HCT116 (cell line): ENCODE data around the gene DEPDC7. TPM values are rescaled to one million over a fixed set of nuclear protein-coding genes. Genes with fewer than 3 reads are reported as not detected.

Source experiments
- ATAC-seq: fragments of 200-7000 bp; cut with Tn5 transposase; 2 replicates; pipeline ENCODE4 v1.9.1; 2020; ENCODE audit warnings: mild to moderate bottlenecking, moderate library complexity
- BruUV-seq: library from RNA; stranded (reverse); fragments of 400-500 nt; replicated peaks from 2 replicates; lab custom pipeline; 2021; lab: Mats Ljungman, UMichigan
- CTCF ChIA-PET: fragments of 300-600 bp; sonication (Branson Sonifier 250); formaldehyde crosslinking; loops from one replicate; lab custom pipeline; 2021; ENCODE audit warnings: antibody characterized with exemption; lab: Charles Lee
- POLR2A ChIA-PET: fragments of 300-600, 350-600 bp; sonication (Branson Sonifier 250); formaldehyde crosslinking; loops from one replicate; lab custom pipeline; 2021; ENCODE audit warnings: antibody characterized with exemption; lab: Charles Lee
- RAD21 ChIA-PET, 2 experiments: fragments of 300-600 bp; sonication (Branson Sonifier 250); formaldehyde crosslinking; loops; one replicate each; lab custom pipeline; 2023; ENCODE audit warnings: low total read pairs in 2 of 2; ENCODE audit not compliant: uncharacterized antibody in 2 of 2, unreplicated experiment in 2 of 2, low non-redundant PET in 1 of 2; lab: Charles Lee
- DNase-seq: peaks from one replicate; pipeline ENCODE4 v3.0.0-alpha.2; 2010; ENCODE audit warnings: low read depth, low spot score
- H2AFZ ChIP-seq: fragments of 200-600 bp; shearing (Covaris generic), sonication (generic); 2 replicates; pipeline ENCODE4 v1.6.1; 2017; ENCODE audit warnings: low read depth, mixed run types, mixed read lengths, antibody characterized with exemption, low read length; ENCODE audit not compliant: poor library complexity, severe bottlenecking
- H3K27ac ChIP-seq: 2 replicates; pipeline ENCODE4 v1.5.1; 2012; ENCODE audit warnings: low read depth, low read length
- H3K27me3 ChIP-seq: fragments of 200-600 bp; sonication (generic); 2 replicates; pipeline ENCODE4 v1.6.1; 2016; ENCODE audit warnings: mixed run types, low read length, mixed read lengths; ENCODE audit not compliant: insufficient read depth
- H3K36me3 ChIP-seq, 2 experiments: fragments of 200-500 bp in 1 of 2; fragments of 200-600 bp in 1 of 2; sonication (Bioruptor generic) in 1 of 2; sonication (generic) in 1 of 2; 2 replicates each; pipeline versions ENCODE4 v1.5.1 to v1.6.1; 2014 to 2016; ENCODE audit warnings: low read length in 2 of 2, inconsistent platforms in 1 of 2, mixed read lengths in 1 of 2, mixed run types in 1 of 2; ENCODE audit not compliant: insufficient read depth in 2 of 2, control insufficient read depth in 1 of 2
- H3K4me1 ChIP-seq, 2 experiments: fragments of 200-600 bp in 1 of 2; sonication (generic) in 1 of 2; 2 replicates each; pipeline versions ENCODE4 v1.5.1 to v1.6.1; 2012 to 2017; ENCODE audit warnings: low read length in 2 of 2, inconsistent platforms in 1 of 2, mild to moderate bottlenecking in 1 of 2, mixed read lengths in 1 of 2, mixed run types in 1 of 2, moderate library complexity in 1 of 2; ENCODE audit not compliant: insufficient read depth in 2 of 2, control insufficient read depth in 1 of 2
- H3K4me2 ChIP-seq: fragments of 200-600 bp; sonication (generic); 2 replicates; pipeline ENCODE4 v1.6.1; 2017; ENCODE audit warnings: mixed run types, low read length, mixed read lengths
- H3K4me3 ChIP-seq, 2 experiments: fragments of 200-600 bp in 1 of 2; sonication (generic) in 1 of 2; replicated peaks in 1 of 2; 2 replicates each; pipeline ENCODE4 v1.5.1; 2011 to 2016; ENCODE audit warnings: low read length in 2 of 2, control low read depth in 1 of 2, low read depth in 1 of 2, mild to moderate bottlenecking in 1 of 2, mixed read lengths in 1 of 2, mixed run types in 1 of 2
- H3K79me2 ChIP-seq: fragments of 200-600 bp; sonication (generic); 2 replicates; pipeline ENCODE4 v1.6.1; 2017; ENCODE audit warnings: mild to moderate bottlenecking, mixed run types, low read length, moderate library complexity, mixed read lengths; ENCODE audit not compliant: insufficient read depth
- H3K9ac ChIP-seq: fragments of 200-600 bp; sonication (generic); 2 replicates; pipeline ENCODE4 v1.6.1; 2016; ENCODE audit warnings: low read length, mixed read lengths
- H3K9me2 ChIP-seq: fragments of 200-600 bp; sonication (generic), shearing (Covaris generic); 2 replicates; pipeline ENCODE4 v1.6.1; 2017; ENCODE audit warnings: mixed run types, mild to moderate bottlenecking, moderate library complexity; ENCODE audit not compliant: insufficient read depth
- H3K9me3 ChIP-seq, 2 experiments: fragments of 200-500 bp in 1 of 2; fragments of 200-600 bp in 1 of 2; sonication (Bioruptor generic) in 1 of 2; sonication (generic) in 1 of 2; 2 replicates each; pipeline ENCODE4 v1.6.1; 2014 to 2017; ENCODE audit warnings: low read length in 2 of 2, mixed read lengths in 2 of 2, inconsistent platforms in 1 of 2, low read depth in 1 of 2, mild to moderate bottlenecking in 1 of 2, mixed run types in 1 of 2, moderate library complexity in 1 of 2; ENCODE audit not compliant: control insufficient read depth in 1 of 2, insufficient read depth in 1 of 2
- H4K20me1 ChIP-seq: fragments of 200-600 bp; sonication (generic), shearing (Covaris generic); 2 replicates; pipeline ENCODE4 v1.6.1; 2017; ENCODE audit warnings: mixed run types, mild to moderate bottlenecking, moderate library complexity; ENCODE audit not compliant: insufficient read depth
- FOSL1 ChIP-seq: IDR thresholded peaks from 2 replicates; pipeline ENCODE4 v1.6.1; 2012; ENCODE audit warnings: low read depth
- POLR2A ChIP-seq: IDR thresholded peaks from 2 replicates; pipeline ENCODE4 v1.7.0; 2011; ENCODE audit warnings: borderline replicate concordance; ENCODE audit not compliant: insufficient read depth, insufficient read length; ENCODE audit errors: extremely low read depth
- POLR2AphosphoS5 ChIP-seq: IDR thresholded peaks from 2 replicates; pipeline ENCODE4 v1.6.1; 2011; ENCODE audit warnings: mild to moderate bottlenecking, low read depth, low read length, moderate library complexity
- RAD21 ChIP-seq: IDR thresholded peaks from 2 replicates; pipeline ENCODE4 v1.6.1; 2012; ENCODE audit warnings: low read depth, mild to moderate bottlenecking
- SRF ChIP-seq: IDR thresholded peaks from 2 replicates; pipeline ENCODE4 v1.6.1; 2012; ENCODE audit warnings: low read depth
- TCF7L2 ChIP-seq: IDR thresholded peaks from 2 replicates; pipeline ENCODE4 v1.7.0; 2011; ENCODE audit warnings: borderline replicate concordance, inconsistent platforms; ENCODE audit not compliant: insufficient read depth, insufficient read length; ENCODE audit errors: extremely low read depth
- ZFX ChIP-seq: fragments of 450-650 bp; IDR thresholded peaks from 2 replicates; pipeline ENCODE4 v1.6.1; 2017
- ZNF274 ChIP-seq: fragments of 200-500 bp; sonication (Bioruptor generic); IDR thresholded peaks from 2 replicates; pipeline ENCODE4 v1.6.1; 2014; ENCODE audit warnings: mild to moderate bottlenecking, low read depth, low read length, inconsistent platforms
- intact Hi-C: fragments of 100-400 bp; cut with micrococcal nuclease; formaldehyde crosslinking; loops from 2 replicates; pipeline ENCODE4 v1.10.0; 2022
- total RNA-seq: library from RNA; stranded (reverse); gene quantifications from one replicate; pipeline ENCODE4 v1.2.1, GENCODE V29; 2021; ENCODE audit not compliant: unreplicated experiment
- TF ChIP-seq, protein P1 (sequence below): IDR thresholded peaks from 2 replicates; pipeline ENCODE4 v1.6.1; 2012
- TF ChIP-seq, protein P2 (sequence below): IDR thresholded peaks from 2 replicates; pipeline ENCODE4 v1.6.1; 2012
- TF ChIP-seq, protein P3 (sequence below), 3 experiments: fragments of 200-600 bp in 1 of 3; sonication (generic) in 1 of 3; IDR thresholded peaks in 2 of 3; conservative IDR thresholded peaks in 1 of 3; 2 replicates each; pipeline ENCODE4 v1.5.1; 2012 to 2017; ENCODE audit warnings: low read depth in 2 of 3, low read length in 2 of 3, antibody characterized with exemption in 1 of 3, borderline replicate concordance in 1 of 3, control low read depth in 1 of 3, mild to moderate bottlenecking in 1 of 3, mixed read lengths in 1 of 3, mixed run types in 1 of 3, moderate library complexity in 1 of 3; ENCODE audit not compliant: insufficient read depth in 1 of 3

DEPDC7 gene
- total RNA-seq, 1 experiment from 2014 or later: 7.3 TPM

DNA sequence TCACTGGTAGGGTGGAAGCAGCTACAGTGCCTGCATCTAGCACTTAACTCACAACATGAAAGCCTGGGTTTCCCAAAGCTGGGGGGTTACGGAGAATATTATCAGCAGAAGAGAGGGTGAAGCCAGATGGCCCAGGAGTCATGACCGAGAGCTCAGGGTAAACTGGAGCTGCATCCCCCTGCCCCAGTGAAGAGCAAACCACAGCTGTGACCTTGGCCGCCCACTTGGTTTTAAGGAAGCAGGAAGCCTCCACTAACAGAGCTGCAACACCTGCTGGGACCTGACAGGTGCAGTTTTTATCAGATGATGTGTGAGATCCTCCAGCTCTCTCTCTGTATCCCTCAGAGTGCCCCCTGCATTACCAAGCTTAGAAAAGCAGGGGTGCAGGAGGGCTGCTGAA is 44.6 kb downstream of the DEPDC7 start:
- Histone ChIP-seq H3K27me3 (no peaks in the 10 kb centered on the region), H2AFZ (no peak overlapping the region), H3K9me3 (no peaks in the 10 kb centered on the region), H3K9me2 (no peaks in the 10 kb centered on the region), H3K4me3 (no peak overlapping the region), H3K4me2 (peak overlapping the region; percentile 74), H3K4me1 (peaks cover 20 to 32% of the 10 kb centered on the region in 2 experiments), H3K9ac (0 out of 2 replicates have a peak overlapping the region, but pooled peaks have one; percentile 50), H3K27ac (peak overlapping the region; percentile 90; the same call in 1 of the 2 replicates), H3K36me3 (no peaks in the 10 kb centered on the region), H3K79me2 (no peaks in the 10 kb centered on the region), H4K20me1 (no peaks in the 10 kb centered on the region)
- no peak for ATAC-seq
- POLR2A ChIA-PET: interaction anchor here (2.1 kb wide), 1 partner anchor 21 kb away, joined by 5 read pairs; the partner anchor contains the start of gene TCP11L1
- DNase-seq: no peak
- intact Hi-C loops: loop anchor here (5.0 to 10.0 kb wide), 3 partner anchors 83 to 345 kb away; no protein-coding TSS in a partner anchor
- TF ChIP-seq POLR2A: no peak
- BruUV-seq: no TSS peak
- CTCF ChIA-PET: interaction anchor here (1.8 kb wide), 1 partner anchor 9 kb away, joined by 6 read pairs; no protein-coding TSS in a partner anchor
- RAD21 ChIA-PET: no interaction called here

DNA sequence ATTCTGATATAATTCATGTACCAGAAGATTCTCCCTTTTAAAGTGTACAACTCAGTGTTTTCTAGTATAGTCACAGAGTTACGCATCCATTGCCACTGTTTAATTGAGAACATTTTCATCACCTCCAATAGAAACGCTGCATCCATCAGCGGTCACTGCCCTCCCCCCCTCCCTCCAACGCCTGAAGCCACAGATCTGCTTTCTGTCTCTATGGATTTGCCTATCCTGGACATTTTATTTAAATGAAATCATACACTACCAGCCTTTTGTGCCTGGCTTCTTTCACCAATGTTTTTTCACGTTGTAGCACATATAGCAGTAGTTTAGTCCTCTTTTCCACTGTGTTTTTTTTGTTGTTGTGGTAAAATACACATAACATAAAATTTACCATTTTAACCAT is 46.5 kb downstream of the DEPDC7 start:
- H3K9ac ChIP-seq: no peak overlapping the region
- CTCF ChIA-PET: interaction anchor here (0.7 to 1.9 kb wide), 2 partner anchors 252 to 313 kb away, joined by 3 to 4 read pairs; no protein-coding TSS in a partner anchor
- TF ChIP-seq TCF7L2 (no peak), RAD21 (no peak), FOSL1 (no peak), ZNF274 (no peak), POLR2AphosphoS5 (no peak), SRF (no peak), ZFX (no peak)
- TF ChIP-seq, protein P1, sequence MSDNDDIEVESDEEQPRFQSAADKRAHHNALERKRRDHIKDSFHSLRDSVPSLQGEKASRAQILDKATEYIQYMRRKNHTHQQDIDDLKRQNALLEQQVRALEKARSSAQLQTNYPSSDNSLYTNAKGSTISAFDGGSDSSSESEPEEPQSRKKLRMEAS: no peak
- TF ChIP-seq, protein P2, sequence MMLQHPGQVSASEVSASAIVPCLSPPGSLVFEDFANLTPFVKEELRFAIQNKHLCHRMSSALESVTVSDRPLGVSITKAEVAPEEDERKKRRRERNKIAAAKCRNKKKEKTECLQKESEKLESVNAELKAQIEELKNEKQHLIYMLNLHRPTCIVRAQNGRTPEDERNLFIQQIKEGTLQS: no peak
- TF ChIP-seq, protein P3, sequence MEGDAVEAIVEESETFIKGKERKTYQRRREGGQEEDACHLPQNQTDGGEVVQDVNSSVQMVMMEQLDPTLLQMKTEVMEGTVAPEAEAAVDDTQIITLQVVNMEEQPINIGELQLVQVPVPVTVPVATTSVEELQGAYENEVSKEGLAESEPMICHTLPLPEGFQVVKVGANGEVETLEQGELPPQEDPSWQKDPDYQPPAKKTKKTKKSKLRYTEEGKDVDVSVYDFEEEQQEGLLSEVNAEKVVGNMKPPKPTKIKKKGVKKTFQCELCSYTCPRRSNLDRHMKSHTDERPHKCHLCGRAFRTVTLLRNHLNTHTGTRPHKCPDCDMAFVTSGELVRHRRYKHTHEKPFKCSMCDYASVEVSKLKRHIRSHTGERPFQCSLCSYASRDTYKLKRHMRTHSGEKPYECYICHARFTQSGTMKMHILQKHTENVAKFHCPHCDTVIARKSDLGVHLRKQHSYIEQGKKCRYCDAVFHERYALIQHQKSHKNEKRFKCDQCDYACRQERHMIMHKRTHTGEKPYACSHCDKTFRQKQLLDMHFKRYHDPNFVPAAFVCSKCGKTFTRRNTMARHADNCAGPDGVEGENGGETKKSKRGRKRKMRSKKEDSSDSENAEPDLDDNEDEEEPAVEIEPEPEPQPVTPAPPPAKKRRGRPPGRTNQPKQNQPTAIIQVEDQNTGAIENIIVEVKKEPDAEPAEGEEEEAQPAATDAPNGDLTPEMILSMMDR (IDR thresholded peaks at IDR 0.05 in 2 of 3, conservative IDR thresholded peaks at IDR 0.05 in 1 of 3; ENCODE audit: borderline replicate concordance in 1 of 3, insufficient read depth in 1 of 3, low read depth in 2 of 3, low read length in 2 of 3): no peak
- H3K27ac ChIP-seq: peak overlapping the region; percentile 90
- DNase-seq: no peak
- H4K20me1 ChIP-seq: no peaks in the 10 kb centered on the region
- RAD21 ChIA-PET: no interaction called here
- no peak overlapping the region for H2AFZ ChIP-seq
- H3K4me2 ChIP-seq: peak overlapping the region; percentile 38; the same call in 1 of the 2 replicates
- POLR2A ChIA-PET: no interaction called here
- no peaks in the 10 kb centered on the region for H3K79me2 ChIP-seq
- no peak for ATAC-seq
- intact Hi-C loops: loop anchor here (5.0 to 10.0 kb wide), 3 partner anchors 85 to 347 kb away; no protein-coding TSS in a partner anchor
- H3K9me3 ChIP-seq: no peaks in the 10 kb centered on the region
- H3K4me3 ChIP-seq: no peak overlapping the region
- H3K9me2 ChIP-seq: no peaks in the 10 kb centered on the region
- no TSS peak for BruUV-seq
- no peaks in the 10 kb centered on the region for H3K27me3 ChIP-seq
- peaks cover 20 to 32% of the 10 kb centered on the region in 2 experiments for H3K4me1 ChIP-seq
- H3K36me3 ChIP-seq: no peaks in the 10 kb centered on the region
